GM18873 (cell line): ENCODE data around the gene DCK.
"Not testable (repeated sequence)": the region's sequence is repeated elsewhere in the genome, so short reads cannot be mapped to it uniquely, and the experiment has no call there.

Experiments used
- ATAC-seq: cut with Tn5 transposase; IDR thresholded peaks from one replicate; pipeline ENCODE4 v1.9.1; 2021; ENCODE audit warnings: mild to moderate bottlenecking, moderate library complexity, moderate number of reproducible peaks; ENCODE audit not compliant: unreplicated experiment, low FRiP score

DCK gene

DNA sequence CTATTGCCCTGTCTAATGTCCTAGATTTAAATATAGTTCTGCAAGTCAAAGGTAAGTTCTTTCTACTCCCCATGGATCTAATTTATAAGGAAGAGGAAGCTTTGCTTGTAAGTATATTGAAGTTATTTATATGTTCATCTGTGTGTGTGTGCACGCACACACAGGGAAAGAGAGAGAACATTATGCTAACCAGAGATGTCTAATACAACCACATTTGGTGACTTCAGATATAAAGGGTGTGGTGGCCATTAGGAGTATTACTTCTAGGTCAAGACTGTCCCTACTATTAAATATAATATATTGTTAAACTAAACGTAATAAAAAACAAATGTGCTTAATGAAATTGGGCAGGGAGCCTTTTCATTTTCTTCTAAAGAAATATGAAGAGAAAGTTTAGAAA, 4.1 kb downstream of the DCK start:
- no peak for ATAC-seq

DNA sequence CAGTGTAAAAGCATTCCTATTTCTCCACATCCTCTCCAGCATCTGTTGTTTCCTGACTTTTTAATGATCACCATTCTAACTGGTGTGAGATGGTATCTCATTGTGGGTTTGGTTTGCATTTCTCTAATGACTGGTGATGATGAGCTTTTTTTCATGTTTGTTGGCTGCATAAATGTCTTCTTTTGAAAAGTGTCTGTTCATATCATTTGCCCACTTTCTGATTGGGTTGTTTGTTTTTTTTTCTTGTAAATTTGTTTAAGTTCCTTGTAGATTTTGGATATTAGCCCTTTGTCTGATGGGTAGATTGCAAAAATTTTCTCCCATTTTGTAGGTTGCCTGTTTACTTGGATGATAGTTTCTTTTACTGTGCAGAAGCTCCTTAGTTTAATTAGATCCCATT, 6.2 kb downstream of the DCK start:
- not testable (repeated sequence) for ATAC-seq

- ATAC-seq, result not testable (repeated sequence)
Measured at GRCh38 chr4:71001363-71001762, 7.9 kb downstream of the DCK start.

DNA sequence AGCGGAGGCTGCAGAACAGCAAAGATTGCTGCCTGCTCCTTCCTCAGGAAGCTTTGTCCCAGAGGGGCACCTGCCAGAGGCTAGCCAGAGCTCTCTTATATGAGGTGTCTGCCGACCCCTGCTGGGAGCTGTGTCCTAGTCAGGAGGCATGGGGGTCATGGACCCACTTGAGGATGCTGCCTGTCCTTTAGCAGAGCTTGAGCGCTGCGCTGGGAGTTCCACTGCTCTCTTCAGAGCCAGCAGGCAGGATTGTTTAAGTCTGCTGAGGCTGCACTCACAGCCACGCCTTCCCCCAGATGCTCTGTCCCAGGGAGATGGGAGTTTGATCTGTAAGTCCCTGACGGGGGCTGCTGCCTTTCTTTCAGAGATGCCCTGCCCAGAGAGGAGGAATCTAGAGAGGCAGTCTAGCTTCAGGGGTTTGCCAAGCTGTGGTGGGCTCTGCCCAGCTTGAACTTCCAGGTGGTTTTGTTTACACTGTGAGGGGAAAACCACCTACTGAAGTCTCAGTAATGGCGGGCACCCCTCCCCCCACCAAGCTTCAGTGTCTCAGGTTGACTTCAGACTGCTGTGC, 10.9 kb downstream of the DCK start:
- ATAC-seq, result peak; percentile 57

- ATAC-seq, result not testable (repeated sequence)
Measured at GRCh38 chr4:71005025-71005424, 11.6 kb downstream of the DCK start.

- ATAC-seq, result peak; percentile 65
Measured at GRCh38 chr4:71006203-71006907, 12.9 kb downstream of the DCK start.

GRCh38 chr4:71008196-71008595, 14.7 kb downstream of the DCK start:
- ATAC-seq, result no peak

- ATAC-seq, result no peak
Measured at GRCh38 chr4:71009086-71009485, 15.6 kb downstream of the DCK start.

GRCh38 chr4:71009890-71010588, 16.6 kb downstream of the DCK start:
- peak; percentile 66 for ATAC-seq

DNA sequence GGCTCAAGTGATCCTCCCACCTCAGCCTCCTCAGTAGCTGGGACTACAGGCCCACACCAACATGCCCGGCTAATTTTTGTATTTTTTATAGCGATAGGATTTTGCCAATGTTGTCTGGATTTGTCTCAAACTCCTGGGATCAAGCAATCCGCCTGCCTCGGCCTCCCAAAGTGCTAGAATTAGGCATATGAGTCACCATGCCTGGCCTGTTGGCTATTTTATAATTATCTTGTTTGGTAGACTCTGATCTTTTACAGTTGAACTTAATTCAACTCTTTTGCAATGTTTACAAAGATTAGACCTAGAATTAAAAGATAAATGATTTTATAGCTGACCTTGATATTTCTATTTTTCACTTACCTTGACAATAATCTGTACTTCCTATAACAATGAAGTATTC, 18.0 kb downstream of the DCK start:
- ATAC-seq, result no peak

- ATAC-seq, result not testable (repeated sequence)
Measured at GRCh38 chr4:71017391-71017790, 23.9 kb downstream of the DCK start.

DNA sequence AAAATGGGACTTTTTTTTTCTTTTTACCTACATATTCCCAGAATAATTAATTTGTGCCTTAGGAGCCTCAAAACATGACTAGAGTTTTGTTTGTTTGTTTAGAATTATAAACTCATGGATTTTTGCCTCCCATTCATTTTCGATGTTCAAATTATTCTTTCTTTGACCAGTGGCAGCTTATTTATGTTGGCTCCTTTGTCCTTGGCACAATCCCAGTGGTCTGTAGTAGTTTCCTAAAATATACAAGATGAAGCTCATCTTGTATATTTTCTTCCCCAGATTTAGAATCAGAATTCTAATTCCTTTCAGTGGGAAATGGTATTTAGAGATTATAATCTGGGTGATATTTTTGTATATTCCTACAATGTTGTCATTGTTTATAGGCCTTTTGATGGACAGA, 27.2 kb downstream of the DCK start:
- no peak for ATAC-seq

GRCh38 chr4:71025654-71026053, 32.2 kb downstream of the DCK start:
- no peak for ATAC-seq

DNA sequence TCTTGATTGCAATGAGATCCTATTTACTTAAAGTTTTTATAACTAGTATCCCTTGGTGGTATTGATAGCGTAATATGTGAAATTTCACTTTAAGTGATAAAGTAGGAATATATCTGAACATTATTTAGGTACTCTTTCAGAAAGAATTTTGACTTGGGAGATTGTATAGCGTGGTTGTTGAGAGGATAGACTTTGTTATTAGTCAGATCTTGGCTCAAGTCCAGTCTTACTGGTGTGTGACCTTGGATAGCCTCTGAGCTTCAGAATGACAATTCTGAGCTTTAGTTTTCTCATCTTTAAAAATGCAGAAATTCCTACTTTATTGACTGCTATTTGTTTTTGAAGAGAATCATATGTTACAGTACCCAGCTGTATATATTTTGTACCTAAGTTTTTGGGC, 32.6 kb downstream of the DCK start:
- ATAC-seq, result no peak

DNA sequence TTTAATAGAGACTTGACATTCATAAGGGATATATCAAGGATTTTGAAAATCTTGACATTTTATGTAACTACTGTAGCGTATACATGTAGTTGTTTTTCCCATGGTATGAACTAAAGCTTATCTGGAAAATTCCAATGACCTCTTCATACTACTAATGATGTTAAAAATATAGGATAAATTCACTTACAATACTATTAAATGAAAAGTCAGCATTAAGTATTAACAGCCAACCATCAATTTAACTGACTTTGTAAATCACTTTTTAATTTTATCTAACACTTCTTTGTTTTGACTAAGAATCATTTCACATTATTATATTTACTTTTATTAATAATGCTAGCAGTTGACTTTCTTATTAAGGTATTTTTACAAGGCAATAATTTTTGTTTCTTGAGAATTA, 34.2 kb downstream of the DCK start:
- no peak for ATAC-seq

DNA sequence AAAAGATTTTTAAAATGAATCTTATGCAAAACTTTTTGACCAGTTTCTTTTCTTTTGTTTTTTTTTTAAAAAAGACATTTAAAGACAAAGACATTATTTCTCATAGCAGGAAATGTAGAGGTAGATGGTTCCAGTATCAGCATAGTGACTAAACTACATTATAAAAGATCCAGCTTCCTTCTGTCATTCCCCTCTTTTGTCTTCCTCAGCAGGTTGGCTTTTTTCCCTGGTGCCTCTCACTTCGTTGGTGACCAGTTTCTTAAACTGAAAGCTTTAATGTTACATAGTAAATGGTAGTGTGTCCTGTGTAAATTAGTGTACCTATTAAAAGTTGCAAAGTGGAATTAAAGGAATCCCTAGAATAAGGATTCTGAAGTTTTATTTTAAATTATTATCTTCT, 36.1 kb downstream of the DCK start:
- no peak for ATAC-seq

GRCh38 chr4:71032106-71032505, 38.7 kb downstream of the DCK start:
- ATAC-seq, result not testable (repeated sequence)

GRCh38 chr4:71045256-71045655, 51.8 kb downstream of the DCK start:
- ATAC-seq, result no peak

- no peak for ATAC-seq
Measured at GRCh38 chr4:71049395-71049794, 55.9 kb downstream of the DCK start.

DNA sequence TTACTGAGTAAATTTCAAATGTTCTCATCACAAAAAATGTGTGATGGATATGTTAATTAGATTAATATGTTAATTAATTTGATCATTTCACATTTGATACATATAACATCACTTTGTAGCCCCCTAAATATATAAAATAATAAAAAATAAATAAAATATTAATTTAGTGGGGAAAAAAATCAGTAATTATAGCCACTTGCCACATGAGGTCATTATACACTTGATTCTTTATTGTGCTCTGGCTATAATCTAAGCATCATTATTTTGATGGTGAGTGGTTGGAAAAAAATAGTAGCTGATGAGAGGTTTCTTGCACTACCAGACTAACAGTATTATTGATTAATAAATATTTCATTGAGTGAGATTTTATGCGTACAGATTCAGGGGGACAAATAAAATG, 57.4 kb downstream of the DCK start:
- ATAC-seq, result no peak

DNA sequence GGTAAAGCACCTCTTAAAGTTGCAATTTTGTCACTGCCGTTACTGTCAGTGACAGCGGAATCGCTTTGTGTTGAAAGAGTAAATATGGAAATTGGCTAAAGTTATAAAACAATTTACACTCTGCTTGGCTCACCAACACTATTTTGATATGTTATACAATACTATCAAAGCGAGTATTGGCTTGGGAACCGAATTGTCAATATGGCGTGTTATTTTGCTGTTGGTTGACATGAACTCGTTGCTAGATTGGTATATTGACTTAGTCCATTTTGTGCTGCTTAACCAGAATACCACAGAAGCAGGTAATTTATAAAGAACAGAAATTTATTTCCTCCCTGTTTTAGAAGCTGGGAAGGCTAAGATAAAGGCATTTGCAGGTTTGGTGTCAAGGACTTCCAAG, 58.6 kb downstream of the DCK start:
- ATAC-seq, result no peak

- ATAC-seq, result no peak
Measured at GRCh38 chr4:71052716-71053115, 59.3 kb downstream of the DCK start.
